HepG2 (cell line): ENCODE data around the gene CDO1. TPM values are rescaled to one million over a fixed set of nuclear protein-coding genes. Genes with fewer than 3 reads are reported as not detected.

Experiments
- ATAC-seq: fragments of 200-7000 bp; cut with Tn5 transposase; 3 replicates; pipeline ENCODE4 v1.9.1; 2020; ENCODE audit warnings: mild to moderate bottlenecking, moderate library complexity
- BruUV-seq: library from RNA; stranded (reverse); fragments of 400-500 nt; replicated peaks from 2 replicates; lab custom pipeline; 2021; lab: Mats Ljungman, UMichigan
- CTCF ChIA-PET: fragments of 300-600 bp; formaldehyde crosslinking; extraction: SDS; loops from one replicate; lab custom pipeline; 2021; ENCODE audit warnings: low total read pairs, inconsistent platforms, low intra/inter-chr PET ratio; lab: Yijun Ruan, JAX
- POLR2A ChIA-PET: fragments of 350-600 bp; sonication (Branson Sonifier 250); formaldehyde crosslinking; loops from one replicate; lab custom pipeline; 2020; ENCODE audit warnings: antibody characterized with exemption, inconsistent platforms; lab: Yijun Ruan, JAX
- DNase-seq: peaks from one replicate; pipeline ENCODE4 v3.0.0-alpha.2; 2015; ENCODE audit warnings: low spot score
- FAIRE-seq: peaks from 3 replicates; lab custom pipeline; 2011; peaks lifted over from hg19 to GRCh38; lab: Jason Lieb, UNC
- H2AFZ ChIP-seq: one replicate; pipeline ENCODE4 v1.6.1; 2011; ENCODE audit warnings: low read length, inconsistent platforms
- H3K27ac ChIP-seq: fragments of 300-600 bp; 3 replicates; pipeline ENCODE4 v1.8.0; 2011; ENCODE audit warnings: mixed run types, mild to moderate bottlenecking, mixed read lengths, low read length, inconsistent platforms; ENCODE audit not compliant: insufficient read depth; ENCODE audit errors: extremely low read length
- H3K27me3 ChIP-seq, 2 experiments: fragments of 200-600 bp in 1 of 2; 2 replicates in 1 of 2; 3 replicates in 1 of 2; pipeline versions ENCODE4 v1.6.0 to v1.8.0; 2011; ENCODE audit warnings: low read length in 2 of 2, mild to moderate bottlenecking in 2 of 2, moderate library complexity in 2 of 2, inconsistent platforms in 1 of 2; ENCODE audit not compliant: insufficient read depth in 2 of 2, control insufficient read depth in 1 of 2
- H3K36me3 ChIP-seq, 2 experiments: fragments of 200-600 bp in 1 of 2; replicated peaks in 1 of 2; 2 replicates in 1 of 2; 3 replicates in 1 of 2; pipeline versions ENCODE4 v1.5.1 to v1.8.0; 2011; ENCODE audit warnings: low read length in 2 of 2, inconsistent platforms in 1 of 2; ENCODE audit not compliant: insufficient read depth in 2 of 2, control insufficient read depth in 1 of 2
- H3K4me1 ChIP-seq: 2 replicates; pipeline ENCODE4 v1.5.1; 2012; ENCODE audit warnings: low read length, inconsistent platforms; ENCODE audit not compliant: insufficient read depth
- H3K4me2 ChIP-seq: 2 replicates; pipeline ENCODE4 v1.6.0; 2011; ENCODE audit warnings: low read depth, low read length, inconsistent platforms
- H3K4me3 ChIP-seq, 3 experiments: fragments of 200-600 bp in 1 of 3; sonication (generic), shearing (Covaris generic) in 1 of 3; replicated peaks in 1 of 3; 2 replicates each; pipeline ENCODE4 v1.5.1; 2011 to 2016; ENCODE audit warnings: low read length in 3 of 3, inconsistent platforms in 2 of 3, low read depth in 2 of 3, mild to moderate bottlenecking in 2 of 3, control low read depth in 1 of 3, mixed read lengths in 1 of 3; ENCODE audit not compliant: insufficient read depth in 1 of 3
- H3K79me2 ChIP-seq: one replicate; pipeline ENCODE4 v1.6.1; 2011; ENCODE audit warnings: low read length, inconsistent platforms; ENCODE audit not compliant: insufficient read depth
- H3K9ac ChIP-seq: 2 replicates; pipeline ENCODE4 v1.6.0; 2011; ENCODE audit warnings: mild to moderate bottlenecking, low read depth, low read length, inconsistent platforms; ENCODE audit not compliant: insufficient read depth
- H3K9me3 ChIP-seq: 2 replicates; pipeline ENCODE4 v1.5.1; 2012; ENCODE audit warnings: mild to moderate bottlenecking, low read length
- H4K20me1 ChIP-seq: 2 replicates; pipeline ENCODE4 v1.6.0; 2011; ENCODE audit warnings: inconsistent platforms, mild to moderate bottlenecking, low read length, moderate library complexity; ENCODE audit not compliant: insufficient read depth
- CBX2 ChIP-seq, 2 experiments: fragments of 200-600 bp in 1 of 2; sonication (generic); formaldehyde crosslinking in 1 of 2; IDR thresholded peaks; 2 replicates each; pipeline versions ENCODE4 v1.7.0 to v1.8.1; 2018 to 2022; ENCODE audit warnings: low read depth in 2 of 2, low read length in 1 of 2, mild to moderate bottlenecking in 1 of 2, missing genetic modification reagents in 1 of 2
- CEBPB ChIP-seq: IDR thresholded peaks from 2 replicates; pipeline ENCODE4 v1.6.1; 2011; ENCODE audit warnings: low read depth, low read length, improper control_type of control experiment, borderline replicate concordance
- EHMT2 ChIP-seq: fragments of 200-600 bp; sonication (generic); IDR thresholded peaks from 2 replicates; pipeline ENCODE4 v1.7.0; 2017; ENCODE audit warnings: antibody characterized with exemption, low read depth, low read length, borderline replicate concordance
- MEF2D ChIP-seq: sonication (generic); formaldehyde crosslinking; IDR thresholded peaks from 2 replicates; pipeline ENCODE4 v1.5.1; 2020; ENCODE audit warnings: mild to moderate bottlenecking, missing genetic modification reagents
- MNT ChIP-seq: fragments of 450-650 bp; IDR thresholded peaks from 2 replicates; pipeline ENCODE4 v1.6.1; 2016
- PBX3 ChIP-seq: sonication (generic); formaldehyde crosslinking; IDR thresholded peaks from 2 replicates; pipeline ENCODE4 v1.8.1; 2023; ENCODE audit warnings: missing genetic modification reagents, inconsistent platforms, borderline replicate concordance
- PRPF4 ChIP-seq: fragments of 200-400 bp; formaldehyde crosslinking; IDR thresholded peaks from 2 replicates; pipeline ENCODE4 v1.6.1; 2016; ENCODE audit warnings: low read length, low read depth; ENCODE audit not compliant: poor library complexity, severe bottlenecking
- SALL1 ChIP-seq: sonication (generic); formaldehyde crosslinking; IDR thresholded peaks from 2 replicates; pipeline ENCODE4 v1.8.0; 2022; ENCODE audit warnings: mild to moderate bottlenecking, missing genetic modification reagents
- SRSF9 ChIP-seq: fragments of 200-400 bp; formaldehyde crosslinking; IDR thresholded peaks from 2 replicates; pipeline ENCODE4 v1.6.1; 2018; ENCODE audit warnings: borderline replicate concordance, mild to moderate bottlenecking, low read depth, low read length; ENCODE audit not compliant: insufficient read depth, poor library complexity, severe bottlenecking
- TGIF2 ChIP-seq: IDR thresholded peaks from 2 replicates; pipeline ENCODE4 v1.6.1; 2016; ENCODE audit warnings: control low read depth, missing compliant biosample characterization
- ZGPAT ChIP-seq: IDR thresholded peaks from 2 replicates; pipeline ENCODE4 v1.6.1; 2016; ENCODE audit warnings: mild to moderate bottlenecking
- ZNF136 ChIP-seq: sonication (generic); formaldehyde crosslinking; IDR thresholded peaks from 2 replicates; pipeline ENCODE4 v1.8.1; 2022; ENCODE audit warnings: low read depth, mild to moderate bottlenecking, moderate library complexity, missing genetic modification reagents
- ZNF235 ChIP-seq: sonication (generic); formaldehyde crosslinking; IDR thresholded peaks from 2 replicates; pipeline ENCODE4 v1.8.1; 2023; ENCODE audit warnings: mild to moderate bottlenecking, missing genetic modification reagents, borderline replicate concordance
- ZNF276 ChIP-seq: sonication (generic); formaldehyde crosslinking; IDR thresholded peaks from 2 replicates; pipeline ENCODE4 v1.4.0; 2020; ENCODE audit warnings: mild to moderate bottlenecking, low read depth, missing genetic modification reagents
- ZNF589 ChIP-seq: sonication (generic); formaldehyde crosslinking; conservative IDR thresholded peaks from 2 replicates; pipeline ENCODE4 v1.8.0; 2022; ENCODE audit warnings: mild to moderate bottlenecking, moderate library complexity, missing genetic modification reagents
- WGBS: methylation state at CpG from one replicate; pipeline ENCODE4 v1.1.6; 2017; ENCODE audit warnings: low lambda C conversion rate; 5-methylcytosine and 5-hydroxymethylcytosine counted together
- in situ Hi-C: cut with HindIII; loops from 2 replicates; pipeline ENCODE4 v1.10.0; 2017; ENCODE audit warnings: low pct_unique_long_range_greater_than_20kb; ENCODE audit not compliant: extremely low pct_ligation_motif_present
- intact Hi-C: fragments of 100-400 bp; cut with micrococcal nuclease; formaldehyde crosslinking; loops from one replicate; pipeline ENCODE4 v1.10.0; 2022; ENCODE audit not compliant: unreplicated experiment
- polyA plus RNA-seq, 8 experiments: library from polyadenylated mRNA; depleted of rRNA in 3 of 8; stranded (reverse) in 7 of 8; unstranded in 1 of 8; fragments of >200 nt; fragmentation: Illumina TruSeq in 4 of 8; extraction: Trizol in 4 of 8; gene quantifications; 2 replicates each; pipeline versions ENCODE4 v1.2.1 to v1.2.3, GENCODE V29; 2011 to 2016; ENCODE audit warnings: low read depth in 4 of 8, missing spikeins in 1 of 8, mixed read lengths in 1 of 8; ENCODE audit not compliant: insufficient read depth in 1 of 8
- total RNA-seq, 5 experiments: library from RNA; depleted of rRNA; stranded (reverse); fragments of >200 nt; fragmentation: Illumina TruSeq; extraction: Trizol; gene quantifications; 2 replicates each; pipeline ENCODE4 v1.2.3, GENCODE V29; 2016; ENCODE audit warnings: low read depth in 1 of 5

CDO1 gene
- total and polyA plus RNA-seq, 2 of the 13 experiments (the other 11 are each of a cell fraction or from before 2014, with no cell fraction given) = 3.2 to 4.4 TPM

- TF ChIP-seq PBX3 (CRISPR knock-in tag) (no peak), ZNF276 (no peak), ZNF136 (CRISPR knock-in tag) (no peak)
These were observed 2.4 kb upstream of the CDO1 start (continued) for GRCh38 chr5:115818821-115819220.

GRCh38 chr5:115817386-115817785 lies 927 bp upstream of the CDO1 start:
- no TSS peak for BruUV-seq
- Histone ChIP-seq H3K9me3 (no peaks in the 10 kb centered on the region), H3K79me2 (no peaks in the 10 kb centered on the region), H3K4me3 (no peak overlapping the region), H2AFZ (no peak overlapping the region), H3K9ac (no peak overlapping the region), H3K4me1 (peaks cover 40% of the 10 kb centered on the region), H3K27ac (no peak overlapping the region), H3K36me3 (no peaks in the 10 kb centered on the region), H3K27me3 (peaks cover 10 to 40% of the 10 kb centered on the region in 2 experiments), H4K20me1 (no peaks in the 10 kb centered on the region), H3K4me2 (no peak overlapping the region)
- ATAC-seq (no peak), DNase-seq (no peak), FAIRE-seq (no peak)
- CTCF ChIA-PET = no interaction called here
- TF ChIP-seq ZNF589 (CRISPR knock-in tag) (no peak), EHMT2 (no peak), TGIF2 (no peak), ZGPAT (no peak), CBX2 (IDR thresholded peaks at IDR 0.05; ENCODE audit: low read depth, low read length) (0 out of 2 replicates have a peak, but pooled peaks have one; percentile 70), CBX2 (CRISPR knock-in tag; IDR thresholded peaks at IDR 0.05; ENCODE audit: low read depth) (no peak), MEF2D (CRISPR knock-in tag) (no peak), PRPF4 (no peak), ZNF235 (CRISPR knock-in tag) (no peak), CEBPB (peak; percentile 14; the same call in 1 of the 2 replicates), SALL1 (no peak), MNT (no peak), SRSF9 (no peak)
- POLR2A ChIA-PET = no interaction called here
- intact Hi-C loops = no loop called here
- in situ Hi-C loops = no loop called here
- 69% methylated on average over 7 of the region's 7 CpGs for WGBS
